Sigmoid colon (tissue), 3 donors: ENCODE data around the gene NUBP1.

ENCODE experiments used
- CTCF ChIP-seq, 4 experiments: fragments of 450-650 bp in 3 of 4; fragments of 200-600 bp in 1 of 4; IDR thresholded peaks; one replicate each; pipeline ENCODE4 v1.5.1; 2016 to 2019; ENCODE audit warnings: antibody characterized with exemption in 4 of 4, mild to moderate bottlenecking in 3 of 4, moderate library complexity in 2 of 4
- POLR2A ChIP-seq, 2 donors: fragments of 450-650 bp; IDR thresholded peaks; one replicate each; pipeline ENCODE4 v1.6.1; 2016; ENCODE audit warnings: antibody characterized with exemption in 2 of 2, mild to moderate bottlenecking in 2 of 2, moderate library complexity in 2 of 2

- no peak for TF ChIP-seq CTCF (IDR thresholded peaks at IDR 0.05)
- TF ChIP-seq POLR2A (IDR thresholded peaks at IDR 0.05): no peak
These were observed 14.3 kb upstream of the NUBP1 start for GRCh38 chr16:10729104-10730048.
